ENCODE measurements around the gene PLEKHA5. TPM values are rescaled to one million over a fixed set of nuclear protein-coding genes. Genes with fewer than 3 reads are reported as not detected.
"Not testable (repeated sequence)": the region's sequence is repeated elsewhere in the genome, so short reads cannot be mapped to it uniquely, and the experiment has no call there.

The PLEKHA5 gene
- total and polyA plus RNA-seq, 3 donors from 2014 or later = 22.4 to 37.5 (median 34.8) TPM

DNA sequence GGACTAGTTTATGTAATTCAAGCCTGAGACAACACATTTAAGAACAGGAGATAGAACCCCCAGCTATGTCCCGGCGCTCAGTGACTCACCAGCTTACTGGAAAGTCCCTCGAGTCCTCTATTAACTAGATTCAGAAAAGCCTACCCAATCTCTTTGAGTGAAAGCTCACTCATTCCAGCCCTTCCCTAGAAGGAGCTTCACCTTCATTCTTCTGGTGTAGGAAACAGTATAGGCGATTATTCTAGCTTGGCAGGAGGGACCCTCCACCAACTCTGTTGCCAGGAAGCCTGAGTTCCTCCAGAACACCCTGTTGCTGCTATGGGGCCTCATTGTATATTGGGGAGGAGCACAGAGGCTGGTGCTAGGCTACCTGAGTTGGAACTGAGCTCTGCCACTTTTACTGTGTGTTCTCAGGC, 252.6 kb downstream of the PLEKHA5 start:
- no peak for TF ChIP-seq POLR2A (IDR thresholded peaks at IDR 0.05)
- TF ChIP-seq, protein P1, sequence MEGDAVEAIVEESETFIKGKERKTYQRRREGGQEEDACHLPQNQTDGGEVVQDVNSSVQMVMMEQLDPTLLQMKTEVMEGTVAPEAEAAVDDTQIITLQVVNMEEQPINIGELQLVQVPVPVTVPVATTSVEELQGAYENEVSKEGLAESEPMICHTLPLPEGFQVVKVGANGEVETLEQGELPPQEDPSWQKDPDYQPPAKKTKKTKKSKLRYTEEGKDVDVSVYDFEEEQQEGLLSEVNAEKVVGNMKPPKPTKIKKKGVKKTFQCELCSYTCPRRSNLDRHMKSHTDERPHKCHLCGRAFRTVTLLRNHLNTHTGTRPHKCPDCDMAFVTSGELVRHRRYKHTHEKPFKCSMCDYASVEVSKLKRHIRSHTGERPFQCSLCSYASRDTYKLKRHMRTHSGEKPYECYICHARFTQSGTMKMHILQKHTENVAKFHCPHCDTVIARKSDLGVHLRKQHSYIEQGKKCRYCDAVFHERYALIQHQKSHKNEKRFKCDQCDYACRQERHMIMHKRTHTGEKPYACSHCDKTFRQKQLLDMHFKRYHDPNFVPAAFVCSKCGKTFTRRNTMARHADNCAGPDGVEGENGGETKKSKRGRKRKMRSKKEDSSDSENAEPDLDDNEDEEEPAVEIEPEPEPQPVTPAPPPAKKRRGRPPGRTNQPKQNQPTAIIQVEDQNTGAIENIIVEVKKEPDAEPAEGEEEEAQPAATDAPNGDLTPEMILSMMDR (IDR thresholded peaks at IDR 0.05) = no peak
- no peaks in the 10 kb centered on the region for H3K27me3 ChIP-seq
- H3K36me3 ChIP-seq (ENCODE audit: low read depth, missing control alignments) = no peaks in the 10 kb centered on the region
- no peak overlapping the region for H3K27ac ChIP-seq
- intact Hi-C loops (cut with DNase I; ENCODE audit: low total_unique reads) = no loop called here
- DNase-seq = no peak
- 74 to 89% methylated on average over 4 of the region's 4 CpGs for WGBS, 2 donors
- no peak overlapping the region for H3K4me3 ChIP-seq
- no peaks in the 10 kb centered on the region for H3K9me3 ChIP-seq
- no peaks in the 10 kb centered on the region for H3K4me1 ChIP-seq

DNA sequence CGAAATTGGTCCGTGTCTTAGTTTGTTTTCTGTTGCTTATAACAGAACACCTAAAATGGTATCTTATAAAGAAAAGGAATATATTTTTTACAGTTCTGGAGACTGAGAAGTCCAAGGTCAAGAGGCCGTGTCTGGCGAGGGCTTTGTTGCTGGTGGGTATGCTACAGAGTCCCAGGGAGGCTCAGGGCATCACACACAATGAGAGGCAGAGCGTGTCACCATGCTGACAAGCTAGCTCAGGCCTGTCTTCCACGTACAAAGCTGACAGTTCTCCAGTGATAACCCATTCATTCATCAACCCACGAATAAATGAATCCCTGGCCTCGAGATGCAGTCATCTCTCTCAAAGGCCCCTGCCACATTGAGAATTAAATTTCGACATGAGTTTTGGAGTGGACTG, 253.0 kb downstream of the PLEKHA5 start:
- no peak for TF ChIP-seq POLR2A (IDR thresholded peaks at IDR 0.05)
- Histone ChIP-seq H3K36me3 (ENCODE audit: low read depth, missing control alignments) (no peaks in the 10 kb centered on the region), H3K27me3 (no peaks in the 10 kb centered on the region), H3K9me3 (no peaks in the 10 kb centered on the region), H3K4me1 (no peaks in the 10 kb centered on the region), H3K27ac (no peak overlapping the region), H3K4me3 (no peak overlapping the region)
- WGBS, 2 donors = 90 to 94% methylated on average over 9 of the region's 9 CpGs
- no peak for DNase-seq
- intact Hi-C loops (cut with DNase I; ENCODE audit: low total_unique reads) = no loop called here

DNA sequence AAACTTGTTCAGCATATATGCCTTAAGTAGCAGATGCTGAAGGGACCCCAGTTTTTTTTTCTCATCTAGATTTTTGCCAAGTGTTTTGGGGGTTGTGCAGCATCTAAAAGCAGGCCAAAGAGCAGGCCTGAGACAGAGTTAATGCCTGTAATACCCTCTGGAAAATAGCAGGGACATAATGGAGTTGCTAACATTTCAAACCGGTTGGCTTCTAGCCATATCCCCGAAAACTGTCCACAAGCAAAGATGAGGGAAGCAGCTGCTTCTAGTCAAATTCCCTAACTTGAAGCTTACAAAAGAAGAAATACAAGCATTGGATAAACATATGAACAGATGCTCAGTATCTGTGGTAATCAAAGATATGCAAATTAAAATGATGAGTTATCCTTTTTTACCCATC, 257.6 kb downstream of the PLEKHA5 start:
- H3K36me3 ChIP-seq (ENCODE audit: low read depth, missing control alignments) = no peaks in the 10 kb centered on the region
- H3K9me3 ChIP-seq = no peaks in the 10 kb centered on the region
- whole genome bisulfite sequencing, 2 donors = 51 to 59% methylated on average over 2 of the region's 2 CpGs
- no peak for DNase-seq
- no peak overlapping the region for H3K4me3 ChIP-seq
- TF ChIP-seq, protein P1 (IDR thresholded peaks at IDR 0.05) = no peak
- TF ChIP-seq POLR2A (IDR thresholded peaks at IDR 0.05) = no peak
- no peaks in the 10 kb centered on the region for H3K27me3 ChIP-seq
- H3K27ac ChIP-seq = no peak overlapping the region
- intact Hi-C loops (cut with DNase I; ENCODE audit: low total_unique reads) = no loop called here
- no peaks in the 10 kb centered on the region for H3K4me1 ChIP-seq

DNA sequence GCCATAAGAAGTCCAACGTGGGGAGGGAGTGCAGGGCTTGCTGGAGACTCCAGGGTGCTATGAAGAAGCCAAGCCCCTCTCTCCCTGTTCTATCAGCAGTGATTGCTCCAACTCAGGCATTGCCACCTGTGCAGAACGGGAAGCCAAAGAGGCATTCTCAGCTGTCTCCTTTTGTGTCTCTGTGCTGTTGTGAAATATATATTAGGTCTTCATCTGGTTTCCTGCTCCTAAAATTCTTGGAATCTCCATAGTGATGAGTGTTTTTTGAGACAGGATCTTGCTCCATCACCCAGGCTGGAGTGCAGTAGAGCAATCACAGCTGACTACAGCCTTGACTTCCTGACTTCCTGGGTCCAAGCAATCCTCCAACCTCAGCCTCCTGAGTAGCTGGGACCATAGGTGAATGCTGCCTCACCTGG, 258.6 kb downstream of the PLEKHA5 start:
- WGBS, 2 donors = 71 to 77% methylated on average over 2 of the region's 2 CpGs
- Histone ChIP-seq H3K9me3 (no peaks in the 10 kb centered on the region), H3K4me3 (no peak overlapping the region), H3K27me3 (no peaks in the 10 kb centered on the region), H3K36me3 (ENCODE audit: low read depth, missing control alignments) (no peaks in the 10 kb centered on the region), H3K27ac (no peak overlapping the region), H3K4me1 (no peaks in the 10 kb centered on the region)
- intact Hi-C loops (cut with DNase I; ENCODE audit: low total_unique reads) = no loop called here
- TF ChIP-seq, protein P1 (IDR thresholded peaks at IDR 0.05) = no peak
- TF ChIP-seq POLR2A (IDR thresholded peaks at IDR 0.05) = no peak
- no peak for DNase-seq

DNA sequence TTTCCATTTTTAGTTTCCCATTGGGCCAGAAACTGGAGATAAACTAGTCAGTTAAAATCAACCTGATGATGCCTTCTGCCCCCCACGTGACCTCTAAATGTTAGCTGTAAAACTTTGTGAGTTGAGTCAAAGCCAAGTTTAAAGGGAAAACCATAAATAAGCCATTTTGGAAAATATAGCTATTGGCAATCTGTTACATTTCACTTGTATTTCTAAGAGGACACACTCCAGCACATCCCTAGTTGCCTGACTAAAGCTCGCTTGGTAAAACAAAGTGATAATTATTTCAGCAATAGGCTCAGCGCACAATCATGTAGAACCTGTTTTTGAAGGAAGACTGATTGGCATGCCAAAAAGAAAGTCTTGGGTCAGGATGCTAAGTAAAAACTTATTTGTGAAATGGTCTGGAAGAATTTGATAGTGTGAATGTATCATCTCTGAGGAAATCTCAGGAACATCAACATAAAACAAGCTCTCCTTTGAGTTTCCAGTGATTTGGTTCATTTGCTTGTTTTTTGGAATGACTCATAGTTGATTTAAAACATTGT, 260.6 kb downstream of the PLEKHA5 start:
- H3K27me3 ChIP-seq = no peaks in the 10 kb centered on the region
- H3K4me1 ChIP-seq = no peaks in the 10 kb centered on the region
- H3K4me3 ChIP-seq = no peak overlapping the region
- 74 to 81% methylated on average over 3 of the region's 3 CpGs for WGBS, 2 donors
- no peaks in the 10 kb centered on the region for H3K36me3 ChIP-seq (ENCODE audit: low read depth, missing control alignments)
- no peak overlapping the region for H3K27ac ChIP-seq
- intact Hi-C loops (cut with DNase I; ENCODE audit: low total_unique reads) = no loop called here
- H3K9me3 ChIP-seq = no peaks in the 10 kb centered on the region
- no peak for TF ChIP-seq POLR2A (IDR thresholded peaks at IDR 0.05)
- DNase-seq = no peak

DNA sequence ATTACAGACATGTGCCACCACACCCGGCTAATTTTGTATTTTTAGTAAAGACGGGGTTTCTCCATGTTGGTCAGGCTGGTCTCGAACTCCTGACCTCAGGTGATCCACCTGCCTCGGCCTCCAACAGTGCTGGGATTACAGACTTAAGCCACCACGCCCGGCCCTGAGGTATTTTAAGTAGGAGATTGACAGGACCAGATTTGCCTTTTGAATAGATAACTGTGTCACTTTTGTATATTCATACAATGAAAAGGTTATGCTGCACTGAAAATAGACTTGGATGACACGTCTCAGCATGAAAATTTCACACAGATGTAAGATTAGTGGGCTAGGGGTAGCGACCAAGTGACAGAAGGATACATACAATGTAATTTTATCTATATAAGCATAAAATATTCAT, 263.1 kb downstream of the PLEKHA5 start:
- 90 to 94% methylated on average over 8 of the region's 8 CpGs for WGBS, 2 donors
- DNase-seq; H3K27me3 ChIP-seq; intact Hi-C loops (cut with DNase I; ENCODE audit: low total_unique reads); H3K4me3 ChIP-seq; H3K4me1 ChIP-seq; H3K27ac ChIP-seq; H3K36me3 ChIP-seq (ENCODE audit: low read depth, missing control alignments); H3K9me3 ChIP-seq: not testable (repeated sequence)

Data from testis (tissue), 3 donors.